AG04450 (cell line): ENCODE results near the gene NUP42. TPM values are rescaled to one million over a fixed set of nuclear protein-coding genes. Genes with fewer than 3 reads are reported as not detected.

ENCODE experiments used
- CTCF ChIA-PET: fragments of 300-600, 350-600 bp; formaldehyde crosslinking; extraction: SDS; loops from one replicate; lab custom pipeline; 2022; ENCODE audit warnings: antibody characterized with exemption, inconsistent platforms; lab: Charles Lee
- POLR2A ChIA-PET: fragments of 350-600 bp; formaldehyde crosslinking; extraction: SDS; loops from one replicate; lab custom pipeline; 2021; ENCODE audit warnings: antibody characterized with exemption, inconsistent platforms; lab: Yijun Ruan, JAX
- DNase-seq: peaks from one replicate; pipeline ENCODE4 v3.0.0-alpha.2; 2011; ENCODE audit warnings: low read depth, low spot score
- H3K27ac ChIP-seq: one replicate; pipeline ENCODE4 v1.5.1; 2012; ENCODE audit warnings: low read depth, low read length, control low read depth
- H3K27me3 ChIP-seq: one replicate; pipeline ENCODE4 v1.6.0; 2012; ENCODE audit warnings: low read length; ENCODE audit not compliant: control insufficient read depth, insufficient read depth
- H3K4me3 ChIP-seq: 2 replicates; pipeline ENCODE4 v1.5.1; 2011; ENCODE audit warnings: mild to moderate bottlenecking, low read depth, low read length, control low read depth
- H3K9me3 ChIP-seq: 2 replicates; pipeline ENCODE4 v1.5.1; 2012; ENCODE audit warnings: low read length; ENCODE audit not compliant: control insufficient read depth, insufficient read depth
- CTCF ChIP-seq: IDR thresholded peaks from 2 replicates; pipeline ENCODE4 v1.5.1; 2011; ENCODE audit warnings: low read depth, low read length, control low read depth, inconsistent platforms
- polyA minus RNA-seq: library from RNA; depleted of rRNA, polyadenylated mRNA; stranded (reverse); fragments of >200 nt; gene quantifications from 2 replicates; pipeline ENCODE4 v1.2.3, GENCODE V29; 2011; rRNA and poly(A)+ RNA removed
- polyA plus RNA-seq: library from polyadenylated mRNA; depleted of rRNA; stranded (reverse); fragments of >200 nt; gene quantifications from 2 replicates; pipeline ENCODE4 v1.2.3, GENCODE V29; 2011; rRNA removed

NUP42 gene
- 17.4 and 19.7 TPM in 2 replicates for polyA plus RNA-seq
- 10.0 and 16.1 TPM in 2 replicates for polyA minus RNA-seq

GRCh38 chr7:23181684-23182553 lies at the start of gene NUP42:
NUP42 (plus strand) TSS chr7:23182048; CDS start chr7:23182086, 38 bp downstream.
- POLR2A ChIA-PET, result interaction anchor here (0.6 to 0.7 kb wide), 2 partner anchors 29 to 96 kb away, joined by 5 to 9 read pairs; no protein-coding TSS in a partner anchor

GRCh38 chr7:23133797-23134196 lies 48.1 kb upstream of the NUP42 start:
- ChIA-PET POLR2A (no interaction called here), CTCF (no interaction called here)
- no peak for TF ChIP-seq CTCF
- Histone ChIP-seq H3K4me3 (no peak overlapping the region), H3K27ac (no peak overlapping the region), H3K9me3 (no peaks in the 10 kb centered on the region), H3K27me3 (no peaks in the 10 kb centered on the region)
- DNase-seq, result no peak

More at GRCh38 chr7:23181684-23182553, at the start of gene NUP42:
- no peaks in the 10 kb centered on the region for H3K9me3 ChIP-seq
- H3K27ac ChIP-seq, result peak within 1 kb of the TSS; percentile 93
- H3K27me3 ChIP-seq, result no peaks in the 10 kb centered on the region
- DNase-seq, result peak; percentile 98
- no peak for TF ChIP-seq CTCF
- H3K4me3 ChIP-seq, result peak within 1 kb of the TSS; percentile 94
- CTCF ChIA-PET, result interaction anchor here (0.6 to 1.2 kb wide), 2 partner anchors 96 to 386 kb away, joined by 3 to 4 read pairs; no protein-coding TSS in a partner anchor

GRCh38 chr7:23135755-23136154 lies 46.1 kb upstream of the NUP42 start:
- no peak for DNase-seq
- H3K9me3 ChIP-seq, result no peaks in the 10 kb centered on the region
- no peak overlapping the region for H3K27ac ChIP-seq
- H3K27me3 ChIP-seq, result no peaks in the 10 kb centered on the region
- no peak for TF ChIP-seq CTCF
- POLR2A ChIA-PET, result no interaction called here
- no peak overlapping the region for H3K4me3 ChIP-seq
- CTCF ChIA-PET, result interaction anchor here (1.0 to 1.9 kb wide), 3 partner anchors 29 to 80 kb away, joined by 4 to 7 read pairs (median 4); no protein-coding TSS in a partner anchor

- ChIA-PET POLR2A (no interaction called here), CTCF (interaction anchor here (1.0 to 1.9 kb wide), 2 partner anchors 30 to 80 kb away, joined by 4 to 7 read pairs; no protein-coding TSS in a partner anchor)
- Histone ChIP-seq H3K27me3 (no peaks in the 10 kb centered on the region), H3K9me3 (no peaks in the 10 kb centered on the region), H3K27ac (no peak overlapping the region), H3K4me3 (no peak overlapping the region)
- no peak for TF ChIP-seq CTCF
- peak; percentile 11 for DNase-seq
Observed at GRCh38 chr7:23136216-23136615, 45.6 kb upstream of the NUP42 start.

- H3K27me3 ChIP-seq, result no peaks in the 10 kb centered on the region
- no peak overlapping the region for H3K27ac ChIP-seq
- H3K4me3 ChIP-seq, result no peak overlapping the region
- no peak for TF ChIP-seq CTCF
- DNase-seq, result no peak
- H3K9me3 ChIP-seq, result no peaks in the 10 kb centered on the region
- POLR2A ChIA-PET, result no interaction called here
- CTCF ChIA-PET, result interaction anchor here (1.2 kb wide), 1 partner anchor 8 kb away, joined by 3 read pairs; no protein-coding TSS in a partner anchor
Observed at GRCh38 chr7:23157679-23158078, 24.2 kb upstream of the NUP42 start.
